Right kidney (tissue), 1 donor: ENCODE measurements around the gene SYF2.
A peak's percentile ranks its signal among the peaks of the same experiment; 100 is the strongest.
"Not testable (repeated sequence)": the region's sequence is repeated elsewhere in the genome, so short reads cannot be mapped to it uniquely, and the experiment has no call there.

Experiments used
- DNase-seq: peaks from one replicate; pipeline ENCODE4 v3.0.0-alpha.2; 2016

SYF2 gene

GRCh38 chr1:25247024-25247828, 14.9 kb upstream of the SYF2 start, which contains the start of gene RSRP1:
RSRP1 (minus strand) TSS chr1:25247454; CDS start chr1:25246963, 491 bp downstream.
- peak; percentile 98 for DNase-seq

GRCh38 chr1:25246600-25247023, 14.3 kb upstream of the SYF2 start:
- no peak for DNase-seq

- no peak for DNase-seq
Measured at GRCh38 chr1:25245809-25246599, 13.7 kb upstream of the SYF2 start.

- no peak for DNase-seq
Measured at GRCh38 chr1:25245393-25245792, 13.1 kb upstream of the SYF2 start.

GRCh38 chr1:25243907-25244306, 11.6 kb upstream of the SYF2 start:
- DNase-seq: no peak

GRCh38 chr1:25239681-25240541, 7.6 kb upstream of the SYF2 start:
- DNase-seq: peak; percentile 94

GRCh38 chr1:25238046-25238445, 5.7 kb upstream of the SYF2 start:
- no peak for DNase-seq

GRCh38 chr1:25236261-25236660, 4.0 kb upstream of the SYF2 start:
- not testable (repeated sequence) for DNase-seq

- DNase-seq: not testable (repeated sequence)
Measured at GRCh38 chr1:25235411-25235810, 3.1 kb upstream of the SYF2 start.

GRCh38 chr1:25232866-25233784, 823 bp upstream of the SYF2 start:
- peak; percentile 40 for DNase-seq

GRCh38 chr1:25223471-25223870, 8.8 kb downstream of the SYF2 start:
- no peak for DNase-seq

- no peak for DNase-seq
Measured at GRCh38 chr1:25222606-25223005, 9.7 kb downstream of the SYF2 start.

GRCh38 chr1:25220666-25221065, 11.6 kb downstream of the SYF2 start:
- no peak for DNase-seq

GRCh38 chr1:25219661-25220251, 12.5 kb downstream of the SYF2 start:
- DNase-seq: no peak

- DNase-seq: no peak
Measured at GRCh38 chr1:25217598-25218232, 14.6 kb downstream of the SYF2 start.

- DNase-seq: no peak
Measured at GRCh38 chr1:25217015-25217414, 15.3 kb downstream of the SYF2 start.

GRCh38 chr1:25216123-25216522, 16.2 kb downstream of the SYF2 start:
- no peak for DNase-seq

- DNase-seq: no peak
Measured at GRCh38 chr1:25212725-25213124, 19.6 kb downstream of the SYF2 start.

- DNase-seq: no peak
Measured at GRCh38 chr1:25210728-25211127, 21.6 kb downstream of the SYF2 start.

GRCh38 chr1:25209516-25209915, 22.8 kb downstream of the SYF2 start:
- DNase-seq: no peak
